ENCODE results near the gene GRIA2. TPM values are rescaled to one million over a fixed set of nuclear protein-coding genes. Genes with fewer than 3 reads are reported as not detected.

The GRIA2 gene
- total and polyA plus RNA-seq, 7 donors, result 0.09 to 3.0 (median 0.12) TPM; not detected in 3

GRCh38 chr4:157294575-157294974 is 74.0 kb downstream of the GRIA2 start:
- 17 to 32% (median 23%) methylated on average over 2 of the region's 2 CpGs for WGBS, 3 donors
- intact Hi-C loops (cut with DNase I), result no loop called here
- DNase-seq, result peak in 1 of 2 donors; percentile 53
- ATAC-seq, result peak in 3 of 4 donors; percentile 82 to 91 (median 84)
- Histone ChIP-seq H3K9me3 (no peaks in the 10 kb centered on the region), H3K27me3 (ENCODE audit: insufficient read depth in 3 of 3, low read length in 2 of 3) (no peaks in the 10 kb centered on the region), H3K4me3 (no peak overlapping the region), H3K4me1 (peaks cover 10% of the 10 kb centered on the region), H3K27ac (no peak overlapping the region), H3K36me3 (ENCODE audit: insufficient read depth in 1 of 2, low read depth in 1 of 2) (no peaks in the 10 kb centered on the region)
- TF ChIP-seq, protein P1, sequence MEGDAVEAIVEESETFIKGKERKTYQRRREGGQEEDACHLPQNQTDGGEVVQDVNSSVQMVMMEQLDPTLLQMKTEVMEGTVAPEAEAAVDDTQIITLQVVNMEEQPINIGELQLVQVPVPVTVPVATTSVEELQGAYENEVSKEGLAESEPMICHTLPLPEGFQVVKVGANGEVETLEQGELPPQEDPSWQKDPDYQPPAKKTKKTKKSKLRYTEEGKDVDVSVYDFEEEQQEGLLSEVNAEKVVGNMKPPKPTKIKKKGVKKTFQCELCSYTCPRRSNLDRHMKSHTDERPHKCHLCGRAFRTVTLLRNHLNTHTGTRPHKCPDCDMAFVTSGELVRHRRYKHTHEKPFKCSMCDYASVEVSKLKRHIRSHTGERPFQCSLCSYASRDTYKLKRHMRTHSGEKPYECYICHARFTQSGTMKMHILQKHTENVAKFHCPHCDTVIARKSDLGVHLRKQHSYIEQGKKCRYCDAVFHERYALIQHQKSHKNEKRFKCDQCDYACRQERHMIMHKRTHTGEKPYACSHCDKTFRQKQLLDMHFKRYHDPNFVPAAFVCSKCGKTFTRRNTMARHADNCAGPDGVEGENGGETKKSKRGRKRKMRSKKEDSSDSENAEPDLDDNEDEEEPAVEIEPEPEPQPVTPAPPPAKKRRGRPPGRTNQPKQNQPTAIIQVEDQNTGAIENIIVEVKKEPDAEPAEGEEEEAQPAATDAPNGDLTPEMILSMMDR (IDR thresholded peaks at IDR 0.05), result no peak

DNA sequence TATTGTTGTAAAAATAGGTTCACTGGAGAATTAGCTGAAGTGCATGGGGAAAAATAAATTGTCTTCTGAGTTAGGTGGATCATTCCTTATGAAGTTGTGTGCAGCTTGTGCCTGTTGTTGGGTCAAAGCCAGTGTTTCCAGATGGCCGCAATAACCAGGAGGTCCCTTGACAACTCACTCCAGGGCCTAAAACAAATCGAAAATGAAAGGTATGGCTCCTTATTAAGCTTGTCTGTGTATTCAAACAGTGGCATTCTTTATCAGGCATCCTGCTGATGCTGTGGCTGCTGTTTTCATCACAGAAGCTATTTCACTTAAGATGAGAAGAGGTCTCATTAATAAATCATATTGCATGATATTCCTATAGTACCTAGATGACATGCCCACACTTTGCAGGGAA is 80.2 kb downstream of the GRIA2 start:
- H3K36me3 ChIP-seq (ENCODE audit: insufficient read depth in 1 of 2, low read depth in 1 of 2), result no peaks in the 10 kb centered on the region
- TF ChIP-seq, protein P1 (IDR thresholded peaks at IDR 0.05), result no peak
- H3K27ac ChIP-seq, result no peak overlapping the region
- WGBS, 3 donors, result 27 to 38% (median 33%) methylated on average over 2 of the region's 2 CpGs
- no peak for DNase-seq
- no peaks in the 10 kb centered on the region for H3K9me3 ChIP-seq
- no peak for ATAC-seq
- H3K27me3 ChIP-seq (ENCODE audit: insufficient read depth in 3 of 3, low read length in 2 of 3), result no peaks in the 10 kb centered on the region
- intact Hi-C loops (cut with DNase I), result no loop called here
- H3K4me3 ChIP-seq, result no peak overlapping the region
- no peaks in the 10 kb centered on the region for H3K4me1 ChIP-seq

DNA sequence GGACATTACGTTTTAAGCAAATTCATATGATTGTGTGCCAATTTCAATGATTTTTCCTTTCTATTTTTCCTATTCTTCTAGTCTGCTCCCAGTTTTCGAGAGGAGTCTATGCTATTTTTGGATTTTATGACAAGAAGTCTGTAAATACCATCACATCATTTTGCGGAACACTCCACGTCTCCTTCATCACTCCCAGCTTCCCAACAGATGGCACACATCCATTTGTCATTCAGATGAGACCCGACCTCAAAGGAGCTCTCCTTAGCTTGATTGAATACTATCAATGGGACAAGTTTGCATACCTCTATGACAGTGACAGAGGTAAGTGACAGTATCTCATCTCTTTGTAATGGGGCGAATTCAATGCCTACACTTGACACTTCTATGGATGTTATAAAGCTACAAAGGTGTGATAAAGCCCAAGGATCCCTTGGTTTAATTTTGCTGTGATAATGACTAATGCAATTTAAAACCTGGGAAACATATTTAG is 83.0 kb downstream of the GRIA2 start:
- H3K4me3 ChIP-seq, result no peak overlapping the region
- TF ChIP-seq, protein P1 (IDR thresholded peaks at IDR 0.05), result no peak
- ATAC-seq, result no peak
- H3K27me3 ChIP-seq (ENCODE audit: insufficient read depth in 3 of 3, low read length in 2 of 3), result no peaks in the 10 kb centered on the region
- H3K9me3 ChIP-seq, result no peaks in the 10 kb centered on the region
- WGBS, 3 donors, result 59 to 63% (median 62%) methylated on average over 6 of the region's 6 CpGs
- no peak overlapping the region for H3K27ac ChIP-seq
- no peaks in the 10 kb centered on the region for H3K4me1 ChIP-seq
- DNase-seq, result no peak
- intact Hi-C loops (cut with DNase I), result no loop called here
- no peaks in the 10 kb centered on the region for H3K36me3 ChIP-seq (ENCODE audit: insufficient read depth in 1 of 2, low read depth in 1 of 2)

- DNase-seq (no peak), ATAC-seq (no peak)
Measured at GRCh38 chr4:157304769-157305168, 84.2 kb downstream of the GRIA2 start.

More at GRCh38 chr4:157304769-157305168, 84.2 kb downstream of the GRIA2 start:
- 77 to 82% (median 80%) methylated on average over 5 of the region's 5 CpGs for WGBS, 3 donors
- intact Hi-C loops (cut with DNase I), result no loop called here
- Histone ChIP-seq H3K27me3 (ENCODE audit: insufficient read depth in 3 of 3, low read length in 2 of 3) (no peaks in the 10 kb centered on the region), H3K4me1 (no peaks in the 10 kb centered on the region), H3K36me3 (ENCODE audit: insufficient read depth in 1 of 2, low read depth in 1 of 2) (no peaks in the 10 kb centered on the region), H3K27ac (no peak overlapping the region), H3K9me3 (no peaks in the 10 kb centered on the region), H3K4me3 (no peak overlapping the region)
- TF ChIP-seq, protein P1 (IDR thresholded peaks at IDR 0.05), result no peak

Measured in psoas muscle (tissue), 8 donors.